H1 (cell line): ENCODE data around the gene DYNC2H1. TPM values are rescaled to one million over a fixed set of nuclear protein-coding genes. Genes with fewer than 3 reads are reported as not detected.

Experiments used
- CTCF ChIA-PET: fragments of 300-600 bp; sonication (Branson Sonifier 250); formaldehyde crosslinking; loops from one replicate; lab custom pipeline; 2021; ENCODE audit not compliant: partially characterized antibody; lab: Charles Lee
- POLR2A ChIA-PET: fragments of 300-600 bp; sonication (Branson Sonifier 250); formaldehyde crosslinking; loops from one replicate; lab custom pipeline; 2021; ENCODE audit warnings: inconsistent platforms; ENCODE audit not compliant: partially characterized antibody; lab: Charles Lee
- DNase-seq, 2 experiments: peaks; one replicate each; pipeline versions ENCODE4 v3.0.0 to v3.0.0-alpha.2; 2010 to 2022; ENCODE audit warnings: low spot score in 2 of 2, low read depth in 1 of 2, mixed read lengths in 1 of 2
- FAIRE-seq: peaks from 2 replicates; lab custom pipeline; 2011; peaks lifted over from hg19 to GRCh38; lab: Jason Lieb, UNC
- H2AFZ ChIP-seq: 2 replicates; pipeline ENCODE4 v1.8.1; 2012; ENCODE audit warnings: low read length, inconsistent platforms
- H2AK5ac ChIP-seq: 2 replicates; pipeline ENCODE4 v1.6.1; 2013; ENCODE audit warnings: low read depth, low read length
- H2BK120ac ChIP-seq: replicated peaks from 2 replicates; pipeline ENCODE3; 2013; ENCODE audit warnings: low read depth, low read length, inconsistent platforms
- H2BK12ac ChIP-seq: 2 replicates; pipeline ENCODE4 v1.6.1; 2013; ENCODE audit warnings: low read depth, low read length
- H2BK15ac ChIP-seq: 2 replicates; pipeline ENCODE4 v1.6.1; 2013; ENCODE audit warnings: low read length
- H2BK20ac ChIP-seq: 2 replicates; pipeline ENCODE4 v1.6.1; 2013; ENCODE audit warnings: low read length
- H2BK5ac ChIP-seq: 2 replicates; pipeline ENCODE4 v1.6.1; 2013; ENCODE audit warnings: low read depth, low read length
- H3K14ac ChIP-seq: 2 replicates; pipeline ENCODE4 v1.6.1; 2013; ENCODE audit warnings: inconsistent platforms; ENCODE audit not compliant: insufficient read length
- H3K18ac ChIP-seq: 2 replicates; pipeline ENCODE4 v1.6.1; 2013; ENCODE audit warnings: low read length; ENCODE audit errors: extremely low read depth
- H3K23ac ChIP-seq: 2 replicates; pipeline ENCODE4 v1.6.1; 2013; ENCODE audit warnings: inconsistent platforms; ENCODE audit not compliant: insufficient read length
- H3K23me2 ChIP-seq: 2 replicates; pipeline ENCODE4 v1.6.1; 2013; ENCODE audit warnings: low read depth, low read length
- H3K27ac ChIP-seq: 2 replicates; pipeline ENCODE4 v1.6.1; 2011; ENCODE audit warnings: low read depth, low read length, inconsistent platforms
- H3K27me3 ChIP-seq, 4 experiments: replicated peaks in 1 of 4; 1 replicate in 1 of 4; 2 replicates in 3 of 4; pipeline versions ENCODE4 v1.6.1 to v1.8.1; 2011 to 2013; ENCODE audit warnings: low read length in 3 of 4, mild to moderate bottlenecking in 3 of 4, inconsistent platforms in 2 of 4, mixed read lengths in 2 of 4, moderate library complexity in 1 of 4; ENCODE audit not compliant: control insufficient read depth in 3 of 4, insufficient read depth in 3 of 4; ENCODE audit errors: extremely low read depth in 1 of 4
- H3K36me3 ChIP-seq, 4 experiments: 2 replicates each; pipeline versions ENCODE4 v1.6.1 to v1.8.1; 2011 to 2013; ENCODE audit warnings: mild to moderate bottlenecking in 4 of 4, low read length in 3 of 4, moderate library complexity in 2 of 4, control low read depth in 1 of 4, inconsistent platforms in 1 of 4; ENCODE audit not compliant: insufficient read depth in 4 of 4, control insufficient read depth in 2 of 4
- H3K4ac ChIP-seq: replicated peaks from 2 replicates; pipeline ENCODE3; 2013; ENCODE audit warnings: low read length, low read depth, mixed read lengths, inconsistent platforms; ENCODE audit not compliant: insufficient read length
- H3K4me1 ChIP-seq, 4 experiments: replicated peaks in 1 of 4; 1 replicate in 1 of 4; 2 replicates in 3 of 4; pipeline versions ENCODE4 v1.6.1 to v1.8.1; 2011 to 2013; ENCODE audit warnings: low read length in 3 of 4, inconsistent platforms in 2 of 4, mixed read lengths in 1 of 4; ENCODE audit not compliant: insufficient read depth in 4 of 4, control insufficient read depth in 3 of 4
- H3K4me2 ChIP-seq, 2 experiments: 2 replicates each; pipeline versions ENCODE4 v1.6.1 to v1.8.1; 2011 to 2013; ENCODE audit warnings: low read depth in 2 of 2, low read length in 2 of 2, control low read depth in 1 of 2, inconsistent platforms in 1 of 2, mild to moderate bottlenecking in 1 of 2; ENCODE audit not compliant: insufficient read depth in 1 of 2
- H3K4me3 ChIP-seq, 4 experiments: fragments of 200-600, 300-600 bp in 1 of 4; sonication (generic), shearing (Covaris generic), sonication (Bioruptor Twin) in 1 of 4; 2 replicates each; pipeline versions ENCODE4 v1.5.1 to v1.8.1; 2011 to 2016; ENCODE audit warnings: low read length in 4 of 4, low read depth in 3 of 4, control low read depth in 2 of 4, inconsistent platforms in 2 of 4, mild to moderate bottlenecking in 2 of 4, mixed read lengths in 1 of 4, moderate library complexity in 1 of 4; ENCODE audit not compliant: insufficient read depth in 2 of 4; ENCODE audit errors: extremely low read depth in 1 of 4
- H3K56ac ChIP-seq: replicated peaks from 2 replicates; pipeline ENCODE3; 2013; ENCODE audit warnings: low read depth, mild to moderate bottlenecking, mixed read lengths, low read length, inconsistent platforms; ENCODE audit not compliant: insufficient read length
- H3K79me1 ChIP-seq: 2 replicates; pipeline ENCODE4 v1.6.1; 2013; ENCODE audit warnings: low read depth, low read length, control low read depth
- H3K79me2 ChIP-seq, 2 experiments: 2 replicates each; pipeline versions ENCODE4 v1.6.1 to v1.8.1; 2012 to 2013; ENCODE audit warnings: low read length in 2 of 2, mild to moderate bottlenecking in 2 of 2, inconsistent platforms in 1 of 2; ENCODE audit not compliant: insufficient read depth in 2 of 2, control insufficient read depth in 1 of 2
- H3K9ac ChIP-seq, 4 experiments: replicated peaks in 1 of 4; 1 replicate in 1 of 4; 2 replicates in 3 of 4; pipeline versions ENCODE4 v1.6.1 to v1.8.1; 2011 to 2013; ENCODE audit warnings: low read depth in 3 of 4, low read length in 3 of 4, control low read depth in 2 of 4, mild to moderate bottlenecking in 2 of 4, moderate library complexity in 2 of 4, inconsistent platforms in 1 of 4; ENCODE audit errors: extremely low read depth in 1 of 4
- H3K9me3 ChIP-seq, 2 experiments: 2 replicates each; pipeline versions ENCODE4 v1.6.1 to v1.8.1; 2012 to 2013; ENCODE audit warnings: mild to moderate bottlenecking in 2 of 2, moderate library complexity in 2 of 2, control low read depth in 1 of 2, inconsistent platforms in 1 of 2, low read depth in 1 of 2, low read length in 1 of 2, mixed read lengths in 1 of 2; ENCODE audit not compliant: insufficient read depth in 2 of 2
- H4K20me1 ChIP-seq, 2 experiments: replicated peaks in 1 of 2; 2 replicates each; pipeline versions ENCODE3 to v1.8.1; 2011 to 2013; ENCODE audit warnings: inconsistent platforms in 2 of 2, low read length in 2 of 2, mild to moderate bottlenecking in 1 of 2; ENCODE audit not compliant: insufficient read depth in 2 of 2, control insufficient read depth in 1 of 2
- H4K5ac ChIP-seq: 2 replicates; pipeline ENCODE4 v1.6.1; 2013; ENCODE audit warnings: low read length, low read depth, mixed read lengths, inconsistent platforms; ENCODE audit not compliant: insufficient read length
- H4K8ac ChIP-seq: 2 replicates; pipeline ENCODE4 v1.8.0; 2013; ENCODE audit warnings: mild to moderate bottlenecking, moderate library complexity, low read length, inconsistent platforms; ENCODE audit not compliant: insufficient read depth; ENCODE audit errors: extremely low read depth
- H4K91ac ChIP-seq: replicated peaks from 2 replicates; pipeline ENCODE3; 2013; ENCODE audit warnings: low read length, mixed read lengths, inconsistent platforms; ENCODE audit not compliant: insufficient read length
- KDM5A ChIP-seq: fragments of 200-600 bp; IDR thresholded peaks from 2 replicates; pipeline ENCODE4 v1.7.1; 2012; ENCODE audit warnings: mild to moderate bottlenecking, low read length, inconsistent platforms, mixed read lengths
- RAD21 ChIP-seq, 2 experiments: IDR thresholded peaks in 1 of 2; conservative IDR thresholded peaks in 1 of 2; 2 replicates each; pipeline ENCODE4 v1.6.1; 2011; ENCODE audit warnings: low read depth in 2 of 2, low read length in 2 of 2, improper control_type of control experiment in 1 of 2, inconsistent platforms in 1 of 2, mild to moderate bottlenecking in 1 of 2, moderate library complexity in 1 of 2
- polyA plus RNA-seq, 7 experiments: library from polyadenylated mRNA; depleted of rRNA in 3 of 7; stranded (reverse) in 5 of 7; unstranded in 2 of 7; fragments of >200 nt in 5 of 7; fragments of 200-250 nt in 2 of 7; gene quantifications; 1 replicate in 5 of 7; 2 replicates in 1 of 7; 4 replicates in 1 of 7; pipeline versions ENCODE4 v1.2.1 to v1.2.3, GENCODE V29; 2011 to 2013; ENCODE audit warnings: missing spikeins in 2 of 7, mixed read lengths in 2 of 7
- total RNA-seq: library from RNA; stranded (reverse); fragmentation: NEBNext Ultra II Directional; extraction: Animal tissue kit (Norgen Biotek cat#: 25700); gene quantifications from 2 replicates; pipeline ENCODE4 v1.2.1, GENCODE V29; 2021

The DYNC2H1 gene
- total and polyA plus RNA-seq, 2 of the 8 experiments (the other 6 are each of a cell fraction or from before 2014, with no cell fraction given), result 6.2 to 12.0 TPM

- DNase-seq (no peak), FAIRE-seq (no peak)
- no peak overlapping the region for H4K8ac ChIP-seq
- H3K27me3 ChIP-seq, result no peaks in the 10 kb centered on the region
- ChIA-PET CTCF (no interaction called here), POLR2A (no interaction called here)
- H3K23ac ChIP-seq, result no peak overlapping the region
- H4K91ac ChIP-seq, result no peak overlapping the region
- peaks cover 0 to 14% (median 0%) of the 10 kb centered on the region in 4 experiments; a peak in 3 of 7 replicates for H3K4me1 ChIP-seq
- H4K20me1 ChIP-seq, result no peaks in the 10 kb centered on the region
- no peaks in the 10 kb centered on the region for H3K23me2 ChIP-seq
- H2BK5ac ChIP-seq, result no peak overlapping the region
- H4K5ac ChIP-seq, result no peak overlapping the region
- no peak overlapping the region for H3K27ac ChIP-seq
- no peak overlapping the region for H2BK120ac ChIP-seq
- H3K36me3 ChIP-seq, result no peaks in the 10 kb centered on the region; a peak in 1 of 8 replicates
- H2AFZ ChIP-seq, result no peak overlapping the region
- no peak overlapping the region for H3K56ac ChIP-seq
- no peak overlapping the region for H2BK12ac ChIP-seq
- no peak overlapping the region for H3K4me2 ChIP-seq
- H3K4me3 ChIP-seq, result no peak overlapping the region
- no peak overlapping the region for H2BK20ac ChIP-seq
- H3K18ac ChIP-seq, result no peak overlapping the region
- H3K79me1 ChIP-seq, result no peaks in the 10 kb centered on the region
- TF ChIP-seq RAD21 (IDR thresholded peaks at IDR 0.05 in 1 of 2, conservative IDR thresholded peaks at IDR 0.05 in 1 of 2; ENCODE audit: low read depth in 2 of 2, low read length in 2 of 2) (no peak), KDM5A (no peak)
- H3K9me3 ChIP-seq, result peaks cover 3 to 6% of the 10 kb centered on the region in 2 experiments; a peak in 2 of 4 replicates
- H2AK5ac ChIP-seq, result no peak overlapping the region
- H2BK15ac ChIP-seq, result no peak overlapping the region
- no peak overlapping the region for H3K4ac ChIP-seq
- H3K14ac ChIP-seq, result no peak overlapping the region
- no peaks in the 10 kb centered on the region for H3K79me2 ChIP-seq
- H3K9ac ChIP-seq, result no peak overlapping the region
Measured at GRCh38 chr11:103488031-103488461, 378.8 kb downstream of the DYNC2H1 start.
